NT2/D1 (cell line): ENCODE measurements around the gene PBX1.

ENCODE experiments used
- SUZ12 ChIP-seq: IDR thresholded peaks from 2 replicates; pipeline ENCODE4 v1.6.1; 2011; ENCODE audit not compliant: insufficient read length, insufficient read depth; ENCODE audit errors: extremely low read depth
- ZNF274 ChIP-seq: IDR thresholded peaks from 2 replicates; pipeline ENCODE4 v1.6.1; 2011; ENCODE audit warnings: mild to moderate bottlenecking, low read depth, low read length

DNA sequence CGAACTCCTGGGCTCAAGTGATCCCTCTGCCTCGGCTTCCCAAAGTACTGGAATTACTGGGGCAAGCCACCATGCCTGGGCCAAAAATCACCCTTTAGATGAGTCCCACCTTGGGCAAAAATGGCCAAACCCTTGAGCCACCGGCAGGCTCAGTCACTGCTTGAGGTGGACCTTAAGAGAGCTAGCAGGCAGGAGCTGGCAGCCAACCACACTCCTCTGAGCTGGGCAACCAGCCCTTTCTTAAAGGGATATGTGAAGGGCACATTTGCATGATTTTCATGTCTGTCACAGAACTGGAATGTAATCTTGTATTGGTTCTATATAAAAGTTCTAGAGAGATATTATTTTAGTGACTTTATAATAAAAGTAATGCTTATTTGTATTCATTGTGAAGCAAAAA is 316.5 kb downstream of the PBX1 start:
- TF ChIP-seq ZNF274 (no peak), SUZ12 (no peak)
